HG02973 (cell line): ENCODE measurements around the gene GLDC.

Source experiments
- ATAC-seq: cut with Tn5 transposase; IDR thresholded peaks from one replicate; pipeline ENCODE4 v1.9.1; 2021; ENCODE audit warnings: moderate library complexity; ENCODE audit not compliant: unreplicated experiment

The GLDC gene

GRCh38 chr9:6525326-6526045 is 120.0 kb downstream of the GLDC start:
- no peak for ATAC-seq

GRCh38 chr9:6522263-6522662 is 123.3 kb downstream of the GLDC start:
- no peak for ATAC-seq

GRCh38 chr9:6512085-6512657 is 133.4 kb downstream of the GLDC start:
- no peak for ATAC-seq

- no peak for ATAC-seq
Measured at GRCh38 chr9:6506571-6506970, 139.0 kb downstream of the GLDC start.

GRCh38 chr9:6502399-6502798 is 143.1 kb downstream of the GLDC start:
- no peak for ATAC-seq

- no peak for ATAC-seq
Measured at GRCh38 chr9:6501526-6502210, 143.9 kb downstream of the GLDC start.

GRCh38 chr9:6498982-6499381 is 146.5 kb downstream of the GLDC start:
- ATAC-seq, result no peak

- no peak for ATAC-seq
Measured at GRCh38 chr9:6495466-6495865, 150.1 kb downstream of the GLDC start.

GRCh38 chr9:6490863-6491262 is 154.7 kb downstream of the GLDC start:
- no peak for ATAC-seq

GRCh38 chr9:6489099-6489498 is 156.4 kb downstream of the GLDC start:
- no peak for ATAC-seq

GRCh38 chr9:6488395-6488794 is 157.1 kb downstream of the GLDC start:
- no peak for ATAC-seq

GRCh38 chr9:6484210-6484609 is 161.3 kb downstream of the GLDC start:
- ATAC-seq, result no peak
